ENCODE data around the gene SND1.
A peak's percentile ranks its signal among the peaks of the same experiment; 100 is the strongest.

The SND1 gene

GRCh38 chr7:127730658-127731276, 78.8 kb downstream of the SND1 start:
- DNase-seq (ENCODE audit: low read depth in 2 of 2): no peak

GRCh38 chr7:127731431-127732080, 79.6 kb downstream of the SND1 start:
- DNase-seq (ENCODE audit: low read depth in 2 of 2): no peak

- DNase-seq (ENCODE audit: low read depth in 2 of 2): no peak
These were observed 80.3 kb downstream of the SND1 start for GRCh38 chr7:127732306-127732705.

GRCh38 chr7:127733986-127734385, 82.0 kb downstream of the SND1 start:
- peak in 1 of 2 experiments; percentile 1 for DNase-seq (ENCODE audit: low read depth in 2 of 2)

GRCh38 chr7:127736511-127736910, 84.5 kb downstream of the SND1 start:
- no peak for DNase-seq (ENCODE audit: low read depth in 2 of 2)

- DNase-seq (ENCODE audit: low read depth in 2 of 2): no peak
These were observed 86.9 kb downstream of the SND1 start for GRCh38 chr7:127738859-127739258.

GRCh38 chr7:127741764-127742375, 89.9 kb downstream of the SND1 start:
- no peak for DNase-seq (ENCODE audit: low read depth in 2 of 2)

GRCh38 chr7:127745445-127745844, 93.5 kb downstream of the SND1 start:
- DNase-seq (ENCODE audit: low read depth in 2 of 2): no peak

GRCh38 chr7:127751062-127751461, 99.1 kb downstream of the SND1 start:
- DNase-seq (ENCODE audit: low read depth in 2 of 2): peak; percentile 56 to 66

- no peak for DNase-seq (ENCODE audit: low read depth in 2 of 2)
These were observed 99.8 kb downstream of the SND1 start for GRCh38 chr7:127751490-127752448.

- no peak for DNase-seq (ENCODE audit: low read depth in 2 of 2)
These were observed 100.8 kb downstream of the SND1 start for GRCh38 chr7:127752829-127753228.

- DNase-seq (ENCODE audit: low read depth in 2 of 2): no peak
These were observed 102.5 kb downstream of the SND1 start for GRCh38 chr7:127754457-127754856.

- no peak for DNase-seq (ENCODE audit: low read depth in 2 of 2)
These were observed 103.5 kb downstream of the SND1 start for GRCh38 chr7:127755521-127755920.

GRCh38 chr7:127755965-127756364, 104.0 kb downstream of the SND1 start:
- DNase-seq (ENCODE audit: low read depth in 2 of 2): no peak

GRCh38 chr7:127758105-127758504, 106.1 kb downstream of the SND1 start:
- no peak for DNase-seq (ENCODE audit: low read depth in 2 of 2)

GRCh38 chr7:127758845-127759244, 106.9 kb downstream of the SND1 start:
- no peak for DNase-seq (ENCODE audit: low read depth in 2 of 2)

GRCh38 chr7:127759945-127760421, 108.0 kb downstream of the SND1 start:
- DNase-seq (ENCODE audit: low read depth in 2 of 2): no peak

GRCh38 chr7:127760436-127761031, 108.5 kb downstream of the SND1 start:
- no peak for DNase-seq (ENCODE audit: low read depth in 2 of 2)

- no peak for DNase-seq (ENCODE audit: low read depth in 2 of 2)
These were observed 109.2 kb downstream of the SND1 start for GRCh38 chr7:127761196-127761595.

- no peak for DNase-seq (ENCODE audit: low read depth in 2 of 2)
These were observed 112.7 kb downstream of the SND1 start for GRCh38 chr7:127764681-127765080.

GRCh38 chr7:127765150-127765549, 113.2 kb downstream of the SND1 start:
- no peak for DNase-seq (ENCODE audit: low read depth in 2 of 2)

Data from fibroblast of skin of left quadriceps (primary cell).